GM21723 (cell line): ENCODE measurements around the gene CD27.
"Not testable (repeated sequence)": the region's sequence is repeated elsewhere in the genome, so short reads cannot be mapped to it uniquely, and the experiment has no call there.

Experiments
- ATAC-seq: cut with Tn5 transposase; IDR thresholded peaks from one replicate; pipeline ENCODE4 v1.9.1; 2021; ENCODE audit warnings: mild to moderate bottlenecking, moderate library complexity; ENCODE audit not compliant: unreplicated experiment

Gene CD27

GRCh38 chr12:6461401-6462233 is 16.9 kb downstream of the CD27 start:
- peak; percentile 70 for ATAC-seq

- ATAC-seq, result no peak
Measured at GRCh38 chr12:6462234-6462995, 17.7 kb downstream of the CD27 start.

- no peak for ATAC-seq
Measured at GRCh38 chr12:6463216-6463615, 18.5 kb downstream of the CD27 start.

- no peak for ATAC-seq
Measured at GRCh38 chr12:6463858-6464257, 19.1 kb downstream of the CD27 start.

GRCh38 chr12:6464531-6464930 is 19.8 kb downstream of the CD27 start:
- no peak for ATAC-seq

GRCh38 chr12:6465467-6466183 is 20.9 kb downstream of the CD27 start:
- ATAC-seq, result no peak

GRCh38 chr12:6466184-6466573 is 21.4 kb downstream of the CD27 start:
- no peak for ATAC-seq

- not testable (repeated sequence) for ATAC-seq
Measured at GRCh38 chr12:6466751-6467150, 22.0 kb downstream of the CD27 start.

GRCh38 chr12:6467571-6468282 is 23.0 kb downstream of the CD27 start:
- ATAC-seq, result not testable (repeated sequence)

GRCh38 chr12:6468283-6468575 is 23.5 kb downstream of the CD27 start:
- ATAC-seq, result no peak

GRCh38 chr12:6469092-6469491 is 24.3 kb downstream of the CD27 start:
- ATAC-seq, result no peak

GRCh38 chr12:6469609-6470374 is 25.0 kb downstream of the CD27 start:
- ATAC-seq, result no peak

GRCh38 chr12:6470375-6471163 is 25.8 kb downstream of the CD27 start, which contains the start of gene VAMP1:
TSS of gene VAMP1 (minus strand) at chr12:6470677. CDS start at chr12:6470531, 146 bp downstream.
- ATAC-seq, result peak; percentile 90

- no peak for ATAC-seq
Measured at GRCh38 chr12:6471989-6472360, 27.2 kb downstream of the CD27 start.

GRCh38 chr12:6472491-6472890 is 27.7 kb downstream of the CD27 start:
- ATAC-seq, result no peak

- ATAC-seq, result not testable (repeated sequence)
Measured at GRCh38 chr12:6475233-6475975, 30.6 kb downstream of the CD27 start.

GRCh38 chr12:6476489-6476888 is 31.7 kb downstream of the CD27 start:
- no peak for ATAC-seq

- ATAC-seq, result not testable (repeated sequence)
Measured at GRCh38 chr12:6477601-6478377, 33.0 kb downstream of the CD27 start.
